SIG-M5 (cell line): ENCODE results near the gene LTC4S.
"Not testable (repeated sequence)": the region's sequence is repeated elsewhere in the genome, so short reads cannot be mapped to it uniquely, and the experiment has no call there.

Source experiments
- DNase-seq: peaks from one replicate; lab custom pipeline; 2025; lab: John Stamatoyannopoulos, UW

The LTC4S gene

GRCh38 chr5:179769796-179770195 is 24.0 kb upstream of the LTC4S start:
- no peak for DNase-seq

- no peak for DNase-seq
Measured at GRCh38 chr5:179771311-179771895, 22.4 kb upstream of the LTC4S start.

- no peak for DNase-seq
Measured at GRCh38 chr5:179772351-179772750, 21.4 kb upstream of the LTC4S start.

GRCh38 chr5:179773686-179774040 is 20.1 kb upstream of the LTC4S start:
- no peak for DNase-seq

GRCh38 chr5:179774442-179774841 is 19.3 kb upstream of the LTC4S start:
- DNase-seq: no peak

- DNase-seq: no peak
Measured at GRCh38 chr5:179776411-179776938, 17.3 kb upstream of the LTC4S start.

- DNase-seq: no peak
Measured at GRCh38 chr5:179777456-179777855, 16.3 kb upstream of the LTC4S start.

- no peak for DNase-seq
Measured at GRCh38 chr5:179777909-179778308, 15.9 kb upstream of the LTC4S start.

GRCh38 chr5:179778591-179778990 is 15.2 kb upstream of the LTC4S start:
- no peak for DNase-seq

- DNase-seq: no peak
Measured at GRCh38 chr5:179779826-179780225, 14.0 kb upstream of the LTC4S start.

- no peak for DNase-seq
Measured at GRCh38 chr5:179780362-179780761, 13.4 kb upstream of the LTC4S start.

GRCh38 chr5:179781846-179782245 is 11.9 kb upstream of the LTC4S start:
- DNase-seq: no peak

- no peak for DNase-seq
Measured at GRCh38 chr5:179783128-179783527, 10.7 kb upstream of the LTC4S start.

- DNase-seq: no peak
Measured at GRCh38 chr5:179786861-179787260, 6.9 kb upstream of the LTC4S start.

- no peak for DNase-seq
Measured at GRCh38 chr5:179788193-179788854, 5.5 kb upstream of the LTC4S start.

- DNase-seq: not testable (repeated sequence)
Measured at GRCh38 chr5:179789278-179789677, 4.5 kb upstream of the LTC4S start.

GRCh38 chr5:179791881-179792611 is 1.7 kb upstream of the LTC4S start:
- no peak for DNase-seq

GRCh38 chr5:179792612-179793467 is 946 bp upstream of the LTC4S start:
- no peak for DNase-seq

- DNase-seq: no peak
Measured at GRCh38 chr5:179794171-179794570, 385 bp downstream of the LTC4S start.

- DNase-seq: no peak
Measured at GRCh38 chr5:179794575-179794974, 789 bp downstream of the LTC4S start.

- DNase-seq: no peak
Measured at GRCh38 chr5:179795049-179795862, 1.5 kb downstream of the LTC4S start.
